ENCODE results near the gene PTGER4.
A peak's percentile ranks its signal among the peaks of the same experiment; 100 is the strongest.

PTGER4 gene

GRCh38 chr5:40672425-40672824, 7.3 kb upstream of the PTGER4 start:
- FAIRE-seq: no peak

GRCh38 chr5:40674661-40675235, 5.0 kb upstream of the PTGER4 start:
- FAIRE-seq: no peak

GRCh38 chr5:40675396-40676133, 4.2 kb upstream of the PTGER4 start:
- no peak for FAIRE-seq

- FAIRE-seq: no peak
Measured at GRCh38 chr5:40676613-40677343, 2.9 kb upstream of the PTGER4 start.

DNA sequence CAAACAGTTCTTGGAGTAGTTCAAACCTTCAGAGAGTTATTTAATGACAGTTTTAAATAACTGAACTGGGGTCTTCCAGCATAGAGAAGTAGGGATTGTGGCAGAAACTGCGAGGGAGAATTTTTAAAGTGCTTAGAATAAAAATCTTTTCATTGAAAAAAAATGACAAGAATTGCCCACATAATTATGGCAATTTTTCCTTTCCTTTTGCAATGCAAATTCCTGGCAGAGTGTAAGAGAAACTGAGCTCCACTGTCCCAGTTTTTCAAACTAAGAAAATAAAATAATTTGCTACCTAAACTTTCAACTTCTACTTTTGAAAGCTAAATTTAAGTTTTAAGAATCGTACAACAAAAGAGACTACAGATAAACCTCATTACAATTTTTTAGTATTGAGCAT, 2.3 kb upstream of the PTGER4 start:
- FAIRE-seq: no peak

DNA sequence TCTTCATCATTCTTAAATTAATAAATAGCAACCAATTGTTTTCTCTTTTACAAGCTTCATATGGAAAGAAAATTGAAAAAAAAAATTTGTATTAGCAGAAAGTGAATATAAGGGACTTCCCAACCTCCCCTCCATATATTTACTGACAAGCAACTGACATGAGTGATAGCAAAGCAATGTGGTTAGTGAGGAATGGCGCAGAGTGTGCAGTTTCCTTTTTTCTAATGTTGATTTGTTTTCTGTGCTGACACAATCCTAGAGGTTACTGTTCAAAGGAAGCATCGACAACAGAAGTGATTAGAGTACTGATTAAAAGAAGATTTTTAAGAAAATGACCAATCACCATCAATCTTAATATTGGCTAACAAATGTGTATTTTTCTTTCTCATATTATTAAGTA, 1.7 kb upstream of the PTGER4 start:
- FAIRE-seq: no peak

- FAIRE-seq: no peak
Measured at GRCh38 chr5:40678460-40679147, 1.1 kb upstream of the PTGER4 start.

GRCh38 chr5:40679148-40679912, 385 bp upstream of the PTGER4 start:
- FAIRE-seq: no peak

DNA sequence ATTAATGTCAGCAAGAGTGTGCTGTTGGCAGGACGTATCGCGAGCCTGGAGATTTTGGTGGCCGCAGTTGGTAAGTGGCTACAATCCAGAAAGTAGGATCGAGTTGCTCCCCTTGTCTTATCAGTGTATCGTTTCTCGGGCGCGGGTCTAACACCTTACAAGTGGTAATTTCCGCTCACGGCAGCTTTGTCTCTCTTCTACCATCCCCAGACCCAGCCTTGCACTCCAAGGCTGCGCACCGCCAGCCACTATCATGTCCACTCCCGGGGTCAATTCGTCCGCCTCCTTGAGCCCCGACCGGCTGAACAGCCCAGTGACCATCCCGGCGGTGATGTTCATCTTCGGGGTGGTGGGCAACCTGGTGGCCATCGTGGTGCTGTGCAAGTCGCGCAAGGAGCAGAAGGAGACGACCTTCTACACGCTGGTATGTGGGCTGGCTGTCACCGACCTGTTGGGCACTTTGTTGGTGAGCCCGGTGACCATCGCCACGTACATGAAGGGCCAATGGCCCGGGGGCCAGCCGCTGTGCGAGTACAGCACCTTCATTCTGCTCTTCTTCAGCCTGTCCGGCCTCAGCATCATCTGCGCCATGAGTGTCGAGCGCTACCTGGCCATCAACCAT, 1.1 kb downstream of the PTGER4 start:
- no peak for FAIRE-seq

DNA sequence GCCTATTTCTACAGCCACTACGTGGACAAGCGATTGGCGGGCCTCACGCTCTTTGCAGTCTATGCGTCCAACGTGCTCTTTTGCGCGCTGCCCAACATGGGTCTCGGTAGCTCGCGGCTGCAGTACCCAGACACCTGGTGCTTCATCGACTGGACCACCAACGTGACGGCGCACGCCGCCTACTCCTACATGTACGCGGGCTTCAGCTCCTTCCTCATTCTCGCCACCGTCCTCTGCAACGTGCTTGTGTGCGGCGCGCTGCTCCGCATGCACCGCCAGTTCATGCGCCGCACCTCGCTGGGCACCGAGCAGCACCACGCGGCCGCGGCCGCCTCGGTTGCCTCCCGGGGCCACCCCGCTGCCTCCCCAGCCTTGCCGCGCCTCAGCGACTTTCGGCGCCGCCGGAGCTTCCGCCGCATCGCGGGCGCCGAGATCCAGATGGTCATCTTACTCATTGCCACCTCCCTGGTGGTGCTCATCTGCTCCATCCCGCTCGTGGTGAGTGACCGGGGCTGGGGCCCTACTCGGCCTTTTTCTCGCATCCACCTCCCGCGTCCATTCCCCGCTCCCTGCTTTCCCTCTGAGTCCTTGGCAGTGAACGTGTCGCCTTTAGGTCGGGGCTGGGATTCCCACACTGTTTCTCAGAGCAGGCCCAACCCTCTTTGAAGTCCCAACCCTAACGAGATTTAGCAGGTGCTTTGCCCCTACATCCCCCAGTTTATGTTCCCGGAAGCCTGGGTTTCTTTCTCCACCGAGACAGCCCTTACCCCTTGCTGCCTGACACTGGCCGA, 1.8 kb downstream of the PTGER4 start:
- no peak for FAIRE-seq

- no peak for FAIRE-seq
Measured at GRCh38 chr5:40682154-40683017, 2.7 kb downstream of the PTGER4 start.

DNA sequence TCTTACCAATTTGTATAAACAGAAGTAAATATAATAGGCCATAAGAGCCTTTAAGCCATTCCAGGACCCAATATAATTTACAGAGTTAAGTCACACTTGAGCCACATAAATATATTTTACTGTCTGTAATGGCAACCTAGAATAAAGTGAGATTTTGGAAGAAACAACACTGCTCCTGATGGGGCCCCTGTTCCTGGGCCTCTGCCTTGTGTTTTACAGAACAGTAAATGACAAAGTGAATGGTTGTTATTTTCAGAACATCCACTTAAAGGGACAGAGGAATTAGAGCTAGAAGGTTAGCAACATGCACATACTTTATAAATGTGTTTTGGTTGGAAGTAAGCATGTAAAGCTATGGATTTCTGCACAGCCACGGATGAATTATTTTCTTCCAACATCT, 3.6 kb downstream of the PTGER4 start:
- no peak for FAIRE-seq

DNA sequence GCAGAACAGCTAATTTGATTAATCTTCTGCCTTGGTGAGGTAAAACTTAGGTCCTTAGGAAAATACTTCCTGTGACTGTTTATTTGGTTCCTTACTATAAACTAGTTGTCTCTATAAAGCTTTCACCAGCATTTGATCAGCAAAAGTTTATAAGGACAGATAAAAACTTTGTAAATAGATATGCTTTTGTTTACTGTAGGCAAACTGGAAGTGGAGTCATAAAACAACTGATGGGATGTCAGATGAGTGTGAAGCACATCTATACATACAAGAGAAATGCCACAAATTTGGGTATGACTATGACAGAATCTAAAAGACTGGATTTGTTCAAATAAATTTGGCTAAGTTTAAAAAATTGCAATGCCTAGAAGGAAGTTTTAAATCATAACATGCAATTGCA, 5.5 kb downstream of the PTGER4 start:
- no peak for FAIRE-seq

GRCh38 chr5:40685976-40686486, 6.3 kb downstream of the PTGER4 start:
- FAIRE-seq: no peak

DNA sequence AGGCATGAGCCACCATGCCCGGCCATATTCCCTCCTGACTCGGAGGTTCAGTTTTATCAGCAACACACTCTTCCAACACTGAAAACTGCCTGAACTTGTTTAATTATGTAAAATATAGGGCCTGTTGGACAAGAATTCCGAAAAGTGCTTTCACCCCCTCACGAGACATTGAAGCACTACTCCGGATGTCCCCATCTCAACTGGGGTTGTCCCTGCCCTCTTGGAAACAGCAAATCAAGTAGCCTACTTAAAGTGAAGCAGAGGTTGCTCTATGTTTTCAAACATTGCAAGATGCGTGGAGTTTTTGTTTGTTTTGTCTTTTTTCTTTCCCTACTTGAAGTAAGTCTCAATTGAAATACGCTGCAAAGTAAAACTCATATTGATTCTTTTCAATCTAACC, 7.6 kb downstream of the PTGER4 start:
- no peak for FAIRE-seq

- FAIRE-seq: peak; percentile 92
Measured at GRCh38 chr5:40688127-40688761, 8.5 kb downstream of the PTGER4 start.

DNA sequence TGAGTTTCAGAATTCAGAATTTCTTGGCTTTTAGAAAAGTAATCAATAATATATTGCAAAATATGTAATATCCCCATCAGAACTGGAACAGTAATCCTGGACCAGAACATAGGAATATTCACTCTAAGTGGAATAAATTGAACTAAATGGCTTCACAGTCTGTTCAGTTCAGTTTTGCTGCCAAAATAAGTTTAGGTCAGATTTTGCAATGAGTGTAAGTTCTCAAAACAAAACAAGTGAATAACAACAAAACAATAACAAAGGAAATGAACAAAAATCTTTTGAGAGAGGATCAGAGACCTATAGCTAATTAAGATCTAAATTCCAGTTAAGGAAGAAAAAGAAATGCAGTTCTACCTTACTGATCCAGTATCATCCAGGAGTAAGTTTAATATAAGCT, 9.3 kb downstream of the PTGER4 start:
- FAIRE-seq: no peak

DNA sequence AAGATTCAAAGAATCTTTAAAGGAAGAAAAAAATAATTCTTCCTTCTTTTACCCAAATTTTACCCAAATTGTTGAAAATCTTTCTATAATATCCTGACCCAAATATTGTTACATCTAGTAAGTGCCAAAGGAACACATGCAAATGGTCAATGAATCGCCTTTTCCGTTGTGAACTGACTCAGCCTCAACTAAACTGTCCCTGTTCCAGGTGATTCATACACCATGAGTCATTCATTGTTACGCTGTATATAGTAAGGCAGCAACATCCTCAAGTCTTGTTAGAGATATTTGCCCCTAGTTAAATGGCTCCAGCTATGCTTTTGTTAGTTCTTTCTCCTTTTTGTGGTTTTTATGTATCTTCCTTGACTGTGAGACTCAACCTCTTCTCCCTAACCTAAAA, 9.7 kb downstream of the PTGER4 start:
- no peak for FAIRE-seq

- no peak for FAIRE-seq
Measured at GRCh38 chr5:40690267-40690666, 10.6 kb downstream of the PTGER4 start.

DNA sequence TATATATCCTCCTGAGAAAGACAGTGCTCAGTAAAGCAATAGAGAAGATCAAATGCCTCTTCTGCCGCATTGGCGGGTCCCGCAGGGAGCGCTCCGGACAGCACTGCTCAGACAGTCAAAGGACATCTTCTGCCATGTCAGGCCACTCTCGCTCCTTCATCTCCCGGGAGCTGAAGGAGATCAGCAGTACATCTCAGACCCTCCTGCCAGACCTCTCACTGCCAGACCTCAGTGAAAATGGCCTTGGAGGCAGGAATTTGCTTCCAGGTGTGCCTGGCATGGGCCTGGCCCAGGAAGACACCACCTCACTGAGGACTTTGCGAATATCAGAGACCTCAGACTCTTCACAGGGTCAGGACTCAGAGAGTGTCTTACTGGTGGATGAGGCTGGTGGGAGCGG, 12.2 kb downstream of the PTGER4 start:
- no peak for FAIRE-seq
